HG03571 (cell line): ENCODE results near the gene ZNF273.
"Not testable (repeated sequence)": the region's sequence is repeated elsewhere in the genome, so short reads cannot be mapped to it uniquely, and the experiment has no call there.

Experiments
- ATAC-seq: cut with Tn5 transposase; IDR thresholded peaks from one replicate; pipeline ENCODE4 v1.9.1; 2021; ENCODE audit not compliant: unreplicated experiment

Gene ZNF273

GRCh38 chr7:64944667-64945502 lies 41.8 kb downstream of the ZNF273 start:
- ATAC-seq: not testable (repeated sequence)

- no peak for ATAC-seq
Observed at GRCh38 chr7:64945503-64946175, 42.6 kb downstream of the ZNF273 start.

- no peak for ATAC-seq
Observed at GRCh38 chr7:64946772-64947171, 43.7 kb downstream of the ZNF273 start.

GRCh38 chr7:64947252-64948000 lies 44.4 kb downstream of the ZNF273 start:
- ATAC-seq: no peak

GRCh38 chr7:64948774-64949173 lies 45.7 kb downstream of the ZNF273 start:
- ATAC-seq: not testable (repeated sequence)

- not testable (repeated sequence) for ATAC-seq
Observed at GRCh38 chr7:64950673-64951072, 47.6 kb downstream of the ZNF273 start.

- no peak for ATAC-seq
Observed at GRCh38 chr7:64951250-64951848, 48.3 kb downstream of the ZNF273 start.

GRCh38 chr7:64959072-64959747 lies 56.1 kb downstream of the ZNF273 start:
- no peak for ATAC-seq

- ATAC-seq: no peak
Observed at GRCh38 chr7:64965594-64965993, 62.5 kb downstream of the ZNF273 start.

- no peak for ATAC-seq
Observed at GRCh38 chr7:64978497-64979203, 75.6 kb downstream of the ZNF273 start.
